ENCODE results near the gene AP5Z1. TPM values are rescaled to one million over a fixed set of nuclear protein-coding genes. Genes with fewer than 3 reads are reported as not detected.

Gene AP5Z1
- total RNA-seq, 1 donor from 2014 or later = 111 TPM

DNA sequence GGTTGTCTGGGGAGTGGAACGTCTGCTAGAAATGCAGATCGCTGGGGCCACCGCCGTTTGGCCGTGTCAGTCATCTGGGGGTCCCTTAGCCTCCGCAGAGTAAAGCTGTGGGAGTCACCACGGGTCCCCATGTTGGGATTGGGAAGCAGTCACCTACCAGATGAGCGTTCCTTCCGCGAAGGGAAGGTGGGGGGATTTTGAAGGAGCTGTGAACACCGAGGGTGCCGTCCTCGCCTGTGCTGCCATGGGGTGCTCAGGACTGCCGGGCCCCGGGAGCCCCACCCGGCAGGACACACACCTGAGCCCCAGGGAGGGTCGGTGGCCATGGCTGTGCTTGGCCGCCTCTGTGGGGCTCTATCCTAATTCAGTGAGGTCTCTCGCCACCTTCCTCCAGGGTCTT lies 46.2 kb upstream of the AP5Z1 start:
- ATAC-seq (ENCODE audit: low read depth) (no peak), DNase-seq (no peak)
- POLR2A ChIA-PET = no interaction called here
- intact Hi-C loops (cut with micrococcal nuclease) = no loop called here
- Mint-ChIP-seq H3K4me3 (no peak overlapping the region), H3K9me3 (no peaks in the 10 kb centered on the region), H3K27me3 (no peaks in the 10 kb centered on the region), H3K36me3 (ENCODE audit: low read depth) (peaks cover 44% of the 10 kb centered on the region), H3K27ac (no peak overlapping the region), H3K4me1 (peaks cover 36% of the 10 kb centered on the region)
- CTCF ChIA-PET = no interaction called here
- TF ChIP-seq CTCF (IDR thresholded peaks at IDR 0.05) = no peak

GRCh38 chr7:4730276-4730675 lies 45.1 kb upstream of the AP5Z1 start:
- ATAC-seq (ENCODE audit: low read depth) = no peak
- no peak for DNase-seq
- CTCF ChIA-PET = no interaction called here
- no peak overlapping the region for H3K4me3 Mint-ChIP-seq
- H3K36me3 Mint-ChIP-seq (ENCODE audit: low read depth) = peaks cover 42% of the 10 kb centered on the region
- H3K4me1 Mint-ChIP-seq = peaks cover 27% of the 10 kb centered on the region
- TF ChIP-seq CTCF (IDR thresholded peaks at IDR 0.05) = no peak
- no peaks in the 10 kb centered on the region for H3K9me3 Mint-ChIP-seq
- intact Hi-C loops (cut with micrococcal nuclease) = no loop called here
- POLR2A ChIA-PET = no interaction called here
- no peak overlapping the region for H3K27ac Mint-ChIP-seq
- no peaks in the 10 kb centered on the region for H3K27me3 Mint-ChIP-seq

DNA sequence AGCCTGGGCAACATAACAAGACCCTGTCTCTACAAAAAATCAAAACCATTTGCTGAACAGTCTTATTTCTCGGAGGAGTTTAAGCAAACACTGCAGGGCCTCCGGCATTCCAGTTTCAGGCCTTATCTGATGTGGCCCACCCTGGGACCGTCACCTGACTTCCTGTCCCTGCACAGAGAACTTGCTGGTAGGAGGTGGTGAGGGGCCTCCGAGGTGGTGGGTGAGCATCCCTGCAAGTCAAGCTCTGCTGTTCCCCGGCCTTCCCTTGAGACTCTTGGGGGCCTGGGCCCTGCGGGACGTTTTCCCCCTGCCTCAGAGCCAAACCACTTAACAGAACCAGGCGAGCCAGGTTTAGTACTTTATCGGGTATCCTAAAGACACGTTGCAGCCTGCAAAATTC lies 44.5 kb upstream of the AP5Z1 start:
- TF ChIP-seq CTCF (IDR thresholded peaks at IDR 0.05) = no peak
- intact Hi-C loops (cut with micrococcal nuclease) = no loop called here
- Mint-ChIP-seq H3K36me3 (ENCODE audit: low read depth) (peaks cover 44% of the 10 kb centered on the region), H3K4me3 (no peak overlapping the region), H3K27me3 (no peaks in the 10 kb centered on the region), H3K27ac (no peak overlapping the region), H3K4me1 (peaks cover 21% of the 10 kb centered on the region), H3K9me3 (no peaks in the 10 kb centered on the region)
- CTCF ChIA-PET = no interaction called here
- POLR2A ChIA-PET = no interaction called here
- ATAC-seq (ENCODE audit: low read depth) = no peak
- DNase-seq = no peak

- Mint-ChIP-seq H3K36me3 (ENCODE audit: low read depth) (peaks cover 44% of the 10 kb centered on the region), H3K4me3 (no peak overlapping the region), H3K27ac (no peak overlapping the region), H3K27me3 (no peaks in the 10 kb centered on the region), H3K4me1 (peaks cover 13% of the 10 kb centered on the region), H3K9me3 (no peaks in the 10 kb centered on the region)
- DNase-seq = no peak
- TF ChIP-seq CTCF (IDR thresholded peaks at IDR 0.05) = no peak
- POLR2A ChIA-PET = no interaction called here
- intact Hi-C loops (cut with micrococcal nuclease) = no loop called here
- CTCF ChIA-PET = no interaction called here
- no peak for ATAC-seq (ENCODE audit: low read depth)
Measured at GRCh38 chr7:4731803-4732202, 43.6 kb upstream of the AP5Z1 start.

DNA sequence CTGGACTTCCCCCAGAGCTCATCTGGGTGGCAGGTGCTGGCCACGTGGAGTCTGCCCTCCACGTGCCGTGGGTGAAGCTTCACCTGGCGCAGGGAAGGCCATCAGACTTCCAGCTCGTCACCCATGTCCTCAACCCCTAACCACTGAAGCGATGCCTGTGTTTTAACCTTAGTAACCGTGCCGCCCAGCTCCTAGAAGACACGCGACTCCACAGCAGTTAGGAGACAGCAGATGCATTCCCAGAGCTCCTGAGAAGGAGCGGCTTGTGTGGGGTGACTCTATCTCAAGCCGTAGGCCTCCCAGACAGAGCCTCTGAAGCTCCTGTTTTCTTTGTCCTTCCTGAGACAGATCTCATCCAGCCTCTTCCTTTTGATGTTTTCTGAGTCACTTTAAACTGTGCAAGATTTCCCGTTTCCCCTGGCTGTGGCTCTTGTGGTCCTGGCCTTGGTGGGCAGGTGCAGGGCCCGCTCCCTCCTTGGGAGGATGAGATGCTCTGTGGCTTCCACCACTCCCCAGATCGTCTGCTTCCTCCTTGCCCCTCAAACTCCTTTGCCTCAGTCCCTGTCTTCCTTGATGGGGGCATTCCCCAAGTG lies 41.4 kb upstream of the AP5Z1 start:
- Mint-ChIP-seq H3K4me1 (peaks cover 24% of the 10 kb centered on the region), H3K27ac (peak overlapping the region; percentile 25), H3K4me3 (no peak overlapping the region), H3K9me3 (no peaks in the 10 kb centered on the region), H3K36me3 (ENCODE audit: low read depth) (peaks cover 45% of the 10 kb centered on the region), H3K27me3 (no peaks in the 10 kb centered on the region)
- no peak for ATAC-seq (ENCODE audit: low read depth)
- intact Hi-C loops (cut with micrococcal nuclease) = no loop called here
- ChIA-PET POLR2A (interaction anchor here (1.5 kb wide), 1 partner anchor 10 kb away, joined by 9 read pairs; no protein-coding TSS in a partner anchor), CTCF (no interaction called here)
- no peak for TF ChIP-seq CTCF (IDR thresholded peaks at IDR 0.05)
- no peak for DNase-seq

All from activated B cell treated with CpG ODN at 0.5 μM for 24 hours (primary cell).